HG02970 (cell line): ENCODE data around the gene ELOVL6.
"Not testable (repeated sequence)": the region's sequence is repeated elsewhere in the genome, so short reads cannot be mapped to it uniquely, and the experiment has no call there.

ENCODE experiments used
- ATAC-seq: cut with Tn5 transposase; IDR thresholded peaks from one replicate; pipeline ENCODE4 v1.9.1; 2021; ENCODE audit warnings: mild to moderate bottlenecking, moderate library complexity, moderate number of reproducible peaks; ENCODE audit not compliant: unreplicated experiment, low FRiP score

Gene ELOVL6

DNA sequence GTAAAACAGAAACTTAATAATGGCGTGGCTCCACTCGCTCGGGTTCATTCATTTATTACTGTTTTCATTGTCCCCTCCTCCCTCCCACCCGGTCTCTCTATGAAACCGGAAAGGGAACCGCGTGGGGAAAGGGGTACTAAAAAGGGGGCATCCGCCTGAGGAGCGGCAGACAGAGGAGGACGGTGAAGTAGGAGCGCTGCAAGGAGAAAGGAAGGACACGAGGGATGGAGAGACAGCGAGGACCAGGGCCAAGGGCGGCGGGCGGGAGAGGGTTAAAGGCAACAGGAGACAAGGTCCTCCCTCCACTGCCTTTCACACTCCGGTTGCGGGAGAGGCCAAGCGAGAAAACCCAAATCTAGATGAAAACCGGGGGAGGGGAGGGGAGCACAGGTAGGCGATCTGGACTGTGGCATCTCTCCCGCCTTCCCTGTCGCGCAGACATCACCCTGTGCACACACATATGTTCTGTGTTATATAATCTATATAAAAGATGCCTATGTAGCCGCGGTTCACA lies 829 bp downstream of the ELOVL6 start:
- ATAC-seq: no peak

DNA sequence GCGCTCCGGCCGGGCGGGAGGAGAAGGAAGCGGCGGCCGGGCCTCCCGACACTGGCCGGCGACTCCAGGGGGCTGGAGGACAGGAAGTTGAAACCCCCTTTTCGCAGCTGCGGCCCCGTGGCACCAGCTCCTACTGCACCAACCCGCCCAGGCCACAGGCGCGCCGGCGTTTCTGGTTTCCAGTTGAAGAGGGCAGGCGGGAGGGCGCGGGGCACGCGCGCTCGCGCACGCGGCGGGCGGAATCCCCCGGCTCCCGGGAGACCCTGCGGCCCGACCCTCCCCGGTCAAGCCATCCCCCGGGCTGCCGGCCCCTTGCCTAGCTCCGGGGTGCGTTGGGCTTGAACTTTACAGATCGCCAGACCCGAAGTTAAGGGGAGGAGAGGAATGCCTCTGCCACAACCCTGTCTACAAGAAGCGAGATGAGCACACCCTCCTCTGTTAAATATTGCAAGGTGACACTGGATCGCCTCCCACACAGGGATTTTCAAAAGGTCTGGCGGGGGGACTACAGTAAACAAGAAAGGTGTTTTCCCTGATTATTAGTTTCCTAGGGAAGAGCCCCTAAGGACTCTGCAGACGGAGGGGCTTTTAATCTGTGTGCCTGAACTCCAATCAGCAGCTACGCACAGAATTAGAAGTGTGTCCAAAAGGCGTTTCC lies 1.4 kb downstream of the ELOVL6 start:
- ATAC-seq: no peak

DNA sequence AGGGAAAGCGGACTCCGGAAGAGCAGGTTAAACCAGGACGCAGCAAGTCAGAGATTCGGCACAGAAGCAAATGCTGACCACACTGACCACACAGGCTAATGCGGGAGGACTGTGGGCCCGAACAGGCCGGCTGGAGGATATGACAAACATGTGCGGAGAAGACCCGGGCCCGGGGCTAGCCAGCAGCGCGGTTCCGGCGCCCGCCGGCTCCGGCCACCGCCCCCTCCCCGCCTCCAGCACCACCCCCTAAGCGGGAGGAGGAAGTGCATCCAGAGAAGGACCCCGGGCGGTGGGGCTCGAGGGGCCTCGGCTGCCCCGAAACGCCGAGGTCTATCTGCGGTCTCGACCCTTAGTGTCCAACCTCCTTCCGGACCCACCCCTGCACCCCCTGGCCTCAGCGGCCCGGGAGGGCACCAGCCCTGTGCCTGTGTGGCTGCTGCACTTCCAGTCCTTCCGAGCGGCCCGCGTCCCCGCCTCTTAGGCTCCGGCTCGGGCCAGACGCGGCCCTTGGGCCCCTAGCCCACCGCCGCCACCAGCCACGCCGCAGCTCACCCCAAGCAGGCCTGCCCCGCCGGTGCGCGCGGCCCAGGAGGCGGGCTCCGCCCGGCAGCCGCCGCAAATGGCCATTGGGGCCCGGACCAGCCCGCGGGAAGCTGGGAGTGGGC lies 2.1 kb downstream of the ELOVL6 start:
- ATAC-seq: no peak

DNA sequence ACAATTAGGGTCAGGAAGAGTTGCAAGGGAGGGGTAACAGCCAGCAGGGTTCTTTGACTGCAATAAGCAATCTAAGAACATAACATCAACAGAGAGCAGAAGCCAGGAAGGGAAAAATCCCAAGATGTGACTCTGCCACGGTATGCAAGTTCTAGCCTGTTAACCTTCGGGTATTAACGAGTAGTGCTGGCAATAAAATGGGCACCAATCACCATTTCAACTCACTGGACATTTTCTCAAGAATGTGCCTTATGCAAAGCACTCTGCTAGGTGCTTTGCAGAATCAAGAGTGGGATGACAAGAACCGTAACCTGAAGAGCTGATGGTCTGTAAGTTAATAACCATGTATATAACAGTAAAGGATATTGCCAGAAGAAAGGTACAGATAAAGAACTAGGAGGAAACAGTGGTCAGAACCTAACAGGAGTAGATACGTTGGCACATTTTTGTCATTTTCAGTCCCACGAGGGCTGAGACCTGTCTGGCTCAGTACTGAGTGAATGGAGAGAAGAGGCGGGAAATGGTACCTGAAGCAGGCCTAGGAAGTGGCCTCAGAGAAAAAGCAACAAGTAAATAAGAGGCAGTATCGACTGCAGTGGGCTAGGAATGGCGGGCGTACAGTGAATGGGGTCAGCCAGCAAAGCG lies 2.7 kb downstream of the ELOVL6 start:
- ATAC-seq: no peak

DNA sequence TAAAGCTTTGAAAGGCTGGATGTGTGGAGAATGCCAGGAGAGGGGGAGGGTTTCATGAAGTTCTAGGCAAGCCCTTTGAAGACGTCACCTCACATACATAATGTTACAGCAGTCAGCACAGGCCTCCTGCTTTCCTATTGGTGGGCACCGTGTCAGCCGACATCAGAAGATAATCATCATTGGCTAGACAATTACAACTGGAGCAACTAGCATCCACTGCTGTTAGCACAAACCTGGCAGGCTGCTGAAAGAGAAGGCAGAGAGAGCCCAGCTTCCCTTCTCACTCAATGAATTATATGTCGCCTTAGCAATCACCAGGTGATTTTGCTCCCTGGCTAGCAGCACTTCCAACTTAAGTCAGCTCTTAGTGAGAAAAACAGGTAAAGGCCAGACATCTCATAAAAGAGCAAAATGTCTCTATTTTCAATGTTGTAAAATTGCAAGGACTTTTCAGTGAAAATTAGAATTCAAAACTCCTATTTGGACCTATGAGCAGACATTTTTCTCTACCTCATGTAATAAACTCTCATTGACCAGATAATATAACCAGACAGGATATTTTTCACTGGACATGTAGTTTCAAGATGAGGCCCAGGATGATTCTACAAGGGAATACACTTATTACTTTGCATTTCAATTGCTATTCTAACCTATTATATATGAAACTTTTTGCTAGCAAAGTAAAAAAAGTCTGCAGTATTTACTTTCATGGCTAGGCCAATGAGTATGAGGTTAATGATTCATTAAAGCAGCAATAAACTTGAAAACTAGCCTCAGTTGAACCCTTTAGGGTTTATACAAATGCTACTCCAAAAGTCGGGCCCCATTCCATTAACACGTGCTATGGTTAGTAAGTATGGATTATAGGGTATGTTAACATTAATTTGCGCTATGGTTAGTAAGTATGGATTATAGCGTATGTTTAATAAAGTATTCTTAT lies 4.3 kb downstream of the ELOVL6 start:
- ATAC-seq: peak; percentile 75

DNA sequence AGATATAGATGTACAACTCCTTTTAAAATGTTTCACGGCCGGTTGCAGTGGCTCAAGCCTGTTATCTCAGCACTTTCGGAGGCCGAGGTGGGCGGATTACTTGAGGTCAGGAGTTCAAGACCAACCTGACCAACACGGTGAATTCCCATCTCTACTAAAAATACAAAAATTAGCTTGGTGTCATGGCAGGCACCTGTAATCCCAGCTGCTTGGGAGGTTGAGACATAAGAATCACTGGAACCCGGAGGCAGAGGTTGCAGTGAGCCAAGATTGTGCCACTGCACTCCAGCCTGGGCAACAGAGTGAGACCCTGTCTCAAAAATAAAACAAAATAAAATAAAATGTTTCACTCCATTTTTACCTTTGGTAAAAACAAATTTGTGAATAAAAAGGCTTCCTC lies 5.1 kb downstream of the ELOVL6 start:
- ATAC-seq: not testable (repeated sequence)

DNA sequence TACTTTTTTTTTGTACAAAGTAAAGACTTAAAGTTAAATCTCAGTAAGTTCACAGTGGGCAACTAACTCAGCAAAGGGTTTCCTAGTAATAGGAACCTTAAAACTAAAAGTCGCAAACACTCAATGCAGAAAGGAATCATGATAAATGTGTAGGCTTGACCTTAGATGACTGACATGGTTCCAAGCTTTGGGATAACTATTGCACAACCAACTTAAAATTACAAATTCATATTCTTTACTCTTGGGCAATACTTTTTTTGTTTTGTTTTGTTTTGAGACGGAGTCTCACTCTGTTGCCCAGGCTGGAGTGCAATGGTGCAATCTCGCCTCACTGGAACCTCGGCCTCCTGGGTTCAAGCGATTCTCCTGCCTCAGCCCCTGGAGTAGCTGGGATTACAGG lies 8.2 kb downstream of the ELOVL6 start:
- no peak for ATAC-seq

DNA sequence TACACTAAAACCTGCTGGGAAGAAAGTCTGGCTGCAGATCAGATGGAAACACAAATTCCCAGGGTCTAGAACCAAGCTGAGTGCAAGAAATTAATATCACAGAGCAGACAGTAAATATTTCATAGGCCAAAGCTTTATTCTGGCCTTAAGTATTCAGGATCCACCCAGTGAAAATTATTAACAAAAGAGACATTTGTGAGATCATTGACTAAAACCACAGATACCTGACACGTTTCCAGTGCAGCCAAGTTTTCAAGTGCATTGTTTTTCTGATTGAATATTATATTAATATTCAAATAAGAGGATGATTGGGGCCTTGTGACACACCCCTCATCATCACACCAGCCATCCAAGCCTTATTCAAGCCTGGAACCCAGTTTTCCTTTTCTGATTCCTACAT lies 10.3 kb downstream of the ELOVL6 start:
- ATAC-seq: no peak

DNA sequence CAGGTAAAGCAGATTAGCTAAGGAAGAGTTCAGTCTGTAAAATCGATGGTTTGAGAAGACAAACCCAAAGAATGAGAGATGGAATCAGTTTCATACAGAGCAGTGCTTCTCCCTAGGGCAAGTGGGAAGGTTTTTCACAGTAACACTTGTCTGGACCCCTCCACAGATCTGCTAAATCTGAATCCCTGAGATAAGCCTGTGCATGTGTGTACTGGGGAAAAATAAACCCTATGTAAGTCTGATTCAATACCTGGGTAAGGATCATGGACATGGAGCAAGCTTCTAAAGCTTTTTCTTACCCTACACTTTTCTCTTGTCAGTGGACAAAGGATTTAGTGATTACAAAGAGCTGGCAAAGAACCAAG lies 13.6 kb downstream of the ELOVL6 start:
- no peak for ATAC-seq

DNA sequence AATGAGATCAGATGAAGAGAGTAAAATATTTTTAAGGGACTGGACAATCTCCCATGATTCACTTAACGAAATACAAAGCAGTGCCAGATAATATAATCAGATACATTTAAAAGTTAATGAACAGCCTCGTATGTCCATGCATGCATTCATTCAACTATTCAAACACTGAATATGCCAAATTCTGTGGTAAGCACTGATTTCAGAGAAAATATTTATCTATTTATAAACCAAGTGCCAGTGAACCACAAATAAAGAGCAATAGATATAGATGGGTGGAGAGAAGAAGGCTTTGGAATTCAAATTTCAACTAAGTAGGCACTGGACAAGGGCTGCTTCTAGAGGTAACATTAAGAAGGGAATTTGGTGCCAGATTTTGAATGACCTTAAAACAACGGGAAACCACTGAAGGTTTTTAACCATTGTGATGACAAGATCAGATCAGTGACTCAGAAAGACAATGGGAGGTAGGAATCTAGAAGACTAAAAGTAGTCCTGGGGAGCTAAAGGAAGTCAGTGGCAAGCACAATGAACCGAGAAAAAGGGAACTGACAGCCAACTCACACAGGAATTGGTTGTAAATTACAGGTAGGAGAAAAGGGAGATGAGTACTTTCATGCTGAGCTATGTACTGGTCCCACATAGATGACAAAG lies 14.2 kb downstream of the ELOVL6 start:
- ATAC-seq: no peak

DNA sequence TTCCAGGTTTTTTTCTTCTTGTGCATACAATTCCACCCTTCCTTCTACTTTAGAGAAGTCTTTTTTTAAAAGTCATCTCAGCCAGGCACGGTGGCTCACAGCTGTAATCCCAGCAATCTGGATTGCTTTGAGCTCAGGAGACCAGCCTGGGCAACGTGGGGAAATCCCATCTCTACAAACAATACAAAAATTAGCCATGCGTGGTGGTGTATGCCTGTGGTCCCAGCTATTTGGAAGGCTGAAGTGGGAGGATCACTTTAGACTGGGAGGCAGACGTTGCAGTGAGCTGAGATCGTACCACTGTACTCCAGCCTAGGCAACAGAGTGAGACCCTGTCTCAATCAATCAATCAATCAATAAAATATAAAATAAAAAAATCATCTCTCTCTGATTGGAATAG lies 14.8 kb downstream of the ELOVL6 start:
- ATAC-seq: no peak

DNA sequence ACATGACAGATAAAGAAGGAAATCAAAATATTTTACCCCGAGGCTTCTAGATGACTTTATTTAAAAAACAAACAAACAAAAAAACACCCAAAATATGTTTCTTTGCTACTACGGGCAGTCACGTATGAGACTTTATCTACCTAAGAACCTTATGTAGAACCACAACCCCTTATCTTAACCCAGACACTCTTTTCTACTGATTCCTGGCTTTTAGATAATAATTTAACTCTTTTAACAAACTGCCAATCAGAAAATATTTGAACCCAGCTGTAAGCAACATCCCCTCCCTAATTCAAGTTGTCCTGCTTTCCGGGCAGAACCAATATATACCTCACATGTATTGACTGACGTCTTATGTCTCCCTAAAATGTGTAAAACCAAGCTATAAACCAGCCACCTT lies 15.4 kb downstream of the ELOVL6 start:
- no peak for ATAC-seq

DNA sequence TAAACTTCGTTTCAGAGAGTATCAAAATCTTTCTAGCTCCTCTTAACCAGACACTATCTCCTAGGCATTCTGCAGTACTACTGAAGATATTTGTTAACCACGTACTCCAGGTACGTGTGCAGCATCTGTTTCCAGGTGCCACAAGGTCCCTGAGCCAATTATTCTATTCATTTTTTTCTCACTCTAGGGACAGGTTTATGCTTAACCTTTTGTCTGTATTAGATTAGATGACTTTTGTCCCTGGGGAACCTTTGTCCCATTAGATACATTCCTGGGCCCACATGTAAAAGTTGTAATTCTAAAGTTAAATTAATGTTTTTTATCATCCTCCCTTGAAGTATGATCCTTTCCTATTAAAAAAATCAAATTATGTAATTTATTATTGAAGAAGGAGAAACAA lies 16.5 kb downstream of the ELOVL6 start:
- ATAC-seq: no peak

DNA sequence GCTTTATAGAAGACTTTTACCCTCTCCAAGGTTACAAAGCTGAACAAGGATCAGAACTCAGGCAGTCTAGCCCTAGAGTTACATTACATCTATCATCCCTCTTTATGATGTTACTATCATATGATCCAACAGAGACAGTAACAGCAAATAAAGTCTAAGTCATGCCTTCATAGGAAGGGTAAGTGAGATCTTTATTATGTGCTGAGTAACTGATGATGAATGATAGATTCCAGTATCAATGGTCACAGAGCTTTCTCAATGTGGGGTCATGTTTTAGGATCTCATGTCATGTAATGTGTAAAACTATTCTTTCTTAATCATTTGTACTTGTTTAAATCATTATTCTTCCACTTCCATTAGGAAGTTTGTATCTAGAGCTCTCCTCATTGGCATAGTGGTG lies 22.8 kb downstream of the ELOVL6 start:
- no peak for ATAC-seq

DNA sequence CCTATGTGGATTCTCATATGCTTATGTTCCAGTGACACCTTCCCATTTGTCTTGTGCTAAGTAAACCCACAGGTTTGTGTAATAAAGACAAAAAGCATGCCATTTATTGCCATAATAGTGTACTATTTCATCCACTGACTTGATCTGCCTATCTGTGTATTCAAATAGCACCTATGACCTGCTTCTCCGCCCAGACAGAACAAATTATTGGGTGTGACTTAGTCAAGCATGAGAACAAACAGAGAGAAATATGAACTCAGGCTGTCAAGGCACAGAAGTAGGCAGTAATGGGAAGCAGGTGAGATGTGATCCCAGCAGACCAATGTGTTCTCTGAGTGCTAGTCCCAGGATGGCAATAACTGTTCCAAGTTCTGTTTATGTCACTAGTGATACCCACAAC lies 25.4 kb downstream of the ELOVL6 start:
- ATAC-seq: no peak

DNA sequence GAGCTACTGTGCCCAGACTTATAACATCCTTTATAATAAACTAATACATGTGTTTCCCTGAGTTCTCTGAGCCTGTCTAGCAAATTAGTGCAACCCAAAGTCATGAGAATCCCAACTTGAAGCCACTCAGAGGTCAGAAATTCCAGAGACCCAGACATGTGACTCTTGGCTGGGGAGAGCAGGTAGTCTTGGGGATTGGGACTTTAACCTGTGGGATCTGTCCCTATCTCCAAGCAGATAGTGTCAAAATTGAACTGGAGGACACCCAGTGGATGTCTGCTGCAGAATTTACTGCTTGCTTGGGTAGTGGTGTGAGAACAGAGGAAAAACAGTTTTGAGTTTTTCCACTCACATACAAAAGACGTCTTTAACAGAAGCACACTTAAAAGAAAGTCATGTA lies 26.4 kb downstream of the ELOVL6 start:
- ATAC-seq: no peak

DNA sequence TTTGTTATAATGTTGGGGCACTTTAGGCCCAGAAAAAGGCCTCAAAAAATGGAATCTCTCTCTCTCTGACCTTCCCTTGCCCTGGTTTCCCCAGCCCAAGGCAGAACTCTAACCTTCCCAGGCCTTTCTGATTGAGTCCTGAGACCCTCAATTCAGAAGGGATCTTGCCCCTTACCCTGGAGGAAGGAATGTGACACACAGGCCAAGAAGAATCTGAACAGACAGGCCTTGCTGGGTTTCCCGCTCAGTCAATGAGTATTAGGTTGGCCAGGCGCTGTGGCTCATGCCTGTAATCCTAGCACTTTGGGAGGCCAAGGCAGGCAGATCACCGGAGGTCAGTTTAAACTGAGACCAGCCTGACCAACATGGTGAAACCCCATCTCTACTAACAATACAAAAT lies 27.6 kb downstream of the ELOVL6 start:
- ATAC-seq: no peak

DNA sequence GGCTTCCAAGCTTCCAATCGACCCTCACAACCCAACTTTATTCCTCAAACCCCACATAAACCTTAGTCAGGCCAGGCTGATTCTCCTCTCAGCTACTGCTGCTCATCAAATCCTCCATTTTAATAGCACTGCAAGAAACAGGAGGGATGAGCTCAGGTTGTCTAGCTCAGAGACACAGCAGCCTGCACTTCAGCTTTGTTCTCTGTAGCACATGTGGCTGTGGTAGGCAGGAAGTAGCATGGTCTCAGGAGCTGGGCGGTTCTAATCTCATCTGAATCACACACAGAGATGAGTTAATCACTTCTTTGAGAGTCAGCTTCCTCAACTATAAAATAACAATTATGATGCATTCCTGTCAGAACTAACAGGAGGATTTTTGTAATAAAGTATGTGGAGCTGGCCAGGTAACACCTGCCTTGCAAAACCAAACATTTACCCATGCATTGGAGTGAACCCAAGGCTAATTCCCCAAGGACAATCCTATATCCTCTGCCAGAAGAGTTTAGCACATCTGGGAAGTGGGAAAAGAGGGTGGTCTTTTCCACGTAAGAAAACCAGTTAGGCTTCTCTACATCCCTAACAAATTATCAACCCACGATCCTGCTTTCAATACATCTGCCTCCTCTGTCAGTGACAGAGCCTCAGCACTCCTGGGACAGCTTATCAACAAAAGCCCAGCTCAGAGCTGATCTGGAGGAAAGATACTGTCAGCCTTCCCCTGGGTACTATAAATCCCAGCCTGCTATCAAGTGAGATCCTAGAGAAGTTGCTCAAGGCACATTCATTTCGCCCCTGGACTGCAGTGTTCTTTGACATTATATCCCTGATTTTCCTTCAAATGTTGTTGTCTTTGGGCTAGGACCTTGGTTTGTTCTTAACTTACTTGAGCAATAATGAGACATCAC lies 32.8 kb downstream of the ELOVL6 start:
- no peak for ATAC-seq

DNA sequence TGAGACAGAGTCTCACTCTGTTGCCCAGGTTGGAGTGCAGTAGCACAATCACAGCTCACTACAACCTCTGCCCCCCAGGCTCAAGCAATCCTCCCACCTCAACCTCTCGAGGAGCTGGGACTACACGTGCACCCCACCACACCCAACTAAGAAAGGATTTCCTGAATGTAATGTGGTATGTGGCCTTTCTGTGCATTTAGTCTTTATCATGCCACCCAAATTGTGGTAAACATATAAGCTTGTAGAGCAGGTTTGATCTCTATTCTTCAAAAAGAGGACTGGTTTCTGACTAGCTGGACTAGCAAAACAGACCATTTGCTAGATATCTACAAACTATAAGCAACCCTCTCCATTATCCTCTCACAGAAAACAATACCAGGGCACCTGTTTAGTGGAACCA lies 33.6 kb downstream of the ELOVL6 start:
- ATAC-seq: no peak
